GM18526 (cell line): ENCODE measurements around the gene RIF1.

Experiments
- POLR2A ChIP-seq: IDR thresholded peaks from 3 replicates; pipeline ENCODE4 v1.6.1; 2011; ENCODE audit not compliant: insufficient read length; ENCODE audit errors: extremely low read depth

RIF1 gene

GRCh38 chr2:151403914-151404313 lies 5.8 kb upstream of the RIF1 start:
- no peak for TF ChIP-seq POLR2A

GRCh38 chr2:151405376-151405775 lies 4.3 kb upstream of the RIF1 start:
- TF ChIP-seq POLR2A: no peak

DNA sequence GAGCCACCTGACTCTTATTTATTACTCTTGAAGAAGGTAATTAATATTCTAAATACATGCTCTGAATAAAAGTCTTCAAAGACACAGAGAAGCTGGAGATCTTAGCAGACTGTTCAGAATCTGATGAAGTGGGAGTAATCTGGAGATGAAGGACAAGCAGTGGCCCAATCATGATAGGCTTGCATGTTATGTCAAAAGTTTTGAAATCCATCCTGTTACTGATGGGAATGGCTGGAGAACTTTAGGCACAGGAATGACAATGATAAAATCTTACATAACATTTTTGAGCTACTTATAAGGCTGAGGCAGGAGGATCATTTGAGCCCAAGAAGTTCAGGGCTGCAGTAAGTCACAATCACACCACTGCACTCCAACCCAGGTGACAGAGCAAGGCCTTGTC lies 2.4 kb upstream of the RIF1 start:
- no peak for TF ChIP-seq POLR2A

- TF ChIP-seq POLR2A: no peak
Measured at GRCh38 chr2:151408788-151409600, 708 bp upstream of the RIF1 start.

GRCh38 chr2:151410485-151410834 lies 758 bp downstream of the RIF1 start:
- no peak for TF ChIP-seq POLR2A

- TF ChIP-seq POLR2A: no peak
Measured at GRCh38 chr2:151417650-151418049, 7.9 kb downstream of the RIF1 start.

- TF ChIP-seq POLR2A: no peak
Measured at GRCh38 chr2:151422917-151423439, 13.3 kb downstream of the RIF1 start.

DNA sequence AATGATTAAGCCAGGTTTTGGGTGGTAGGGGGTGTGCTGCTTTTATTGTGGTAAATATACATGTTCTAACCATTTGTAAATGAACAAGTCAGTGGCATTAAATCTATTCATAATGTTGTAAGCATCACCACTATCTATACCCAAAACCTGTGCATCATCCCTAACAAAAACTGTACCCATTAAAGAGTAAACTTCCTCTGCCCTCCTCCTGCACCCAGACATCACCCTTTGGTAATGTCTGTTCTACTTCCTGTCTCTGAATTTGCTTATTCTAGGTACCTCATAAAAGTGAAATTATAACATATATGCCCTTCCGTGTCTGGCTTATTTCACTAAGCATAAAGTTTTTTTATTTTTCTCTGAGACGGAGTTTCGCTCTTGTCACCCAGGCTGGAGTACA lies 14.1 kb downstream of the RIF1 start:
- no peak for TF ChIP-seq POLR2A

DNA sequence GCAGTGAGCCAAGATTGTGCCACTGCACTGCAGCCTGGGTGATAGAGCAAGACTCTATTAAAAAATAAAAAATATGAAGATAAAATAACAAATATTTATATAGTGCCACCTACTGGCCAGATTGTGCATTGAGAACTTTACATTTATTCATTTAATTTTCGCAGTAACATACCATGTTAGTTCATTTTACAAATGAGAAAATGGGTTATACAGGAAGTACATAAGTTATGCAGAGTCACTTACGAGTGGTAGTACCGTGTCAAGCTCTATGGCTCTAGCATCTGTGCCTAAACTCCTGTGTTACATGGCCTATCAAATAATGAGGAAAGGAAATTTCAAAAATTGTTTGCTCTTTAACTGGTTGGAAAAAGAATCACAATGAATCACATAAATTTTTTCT lies 27.9 kb downstream of the RIF1 start:
- no peak for TF ChIP-seq POLR2A

DNA sequence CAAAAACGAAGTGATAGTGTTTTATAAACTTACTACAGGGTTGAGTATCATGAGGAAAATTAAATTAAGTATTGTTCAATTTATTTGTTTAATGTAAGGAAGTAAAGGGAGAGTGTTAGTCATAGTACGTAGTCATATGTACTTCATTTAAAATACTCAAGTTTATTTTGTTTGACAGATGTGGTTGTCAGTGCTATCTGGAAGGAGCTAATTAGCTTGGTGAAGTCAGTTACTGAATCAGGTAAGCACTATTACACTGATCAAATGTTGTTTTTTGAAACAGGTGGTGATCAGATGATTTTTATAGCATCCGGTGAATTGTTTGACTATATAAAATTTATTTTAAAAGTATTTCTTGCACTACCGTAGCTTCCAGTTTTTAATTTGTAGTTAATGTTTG lies 28.8 kb downstream of the RIF1 start:
- TF ChIP-seq POLR2A: no peak

DNA sequence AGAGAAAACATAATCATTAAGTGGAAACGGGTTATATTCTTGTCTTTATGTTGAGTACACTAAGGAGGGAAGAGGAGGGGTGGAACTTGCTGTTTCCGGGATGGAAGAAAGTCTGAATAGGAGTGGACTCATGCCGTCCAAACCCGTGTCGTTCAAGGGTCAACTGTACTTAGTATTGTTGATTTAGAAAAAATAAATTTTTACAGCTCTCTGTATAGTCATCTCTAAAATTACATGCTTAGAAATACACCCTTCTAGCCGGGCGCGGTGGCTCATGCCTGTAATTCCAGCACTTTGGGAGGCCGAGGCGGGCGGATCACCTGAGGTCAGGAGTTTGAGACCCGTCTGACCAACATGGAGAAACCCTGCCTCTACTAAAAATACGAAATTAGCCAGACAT lies 29.4 kb downstream of the RIF1 start:
- TF ChIP-seq POLR2A: no peak

GRCh38 chr2:151459358-151459757 lies 49.7 kb downstream of the RIF1 start:
- TF ChIP-seq POLR2A: no peak

DNA sequence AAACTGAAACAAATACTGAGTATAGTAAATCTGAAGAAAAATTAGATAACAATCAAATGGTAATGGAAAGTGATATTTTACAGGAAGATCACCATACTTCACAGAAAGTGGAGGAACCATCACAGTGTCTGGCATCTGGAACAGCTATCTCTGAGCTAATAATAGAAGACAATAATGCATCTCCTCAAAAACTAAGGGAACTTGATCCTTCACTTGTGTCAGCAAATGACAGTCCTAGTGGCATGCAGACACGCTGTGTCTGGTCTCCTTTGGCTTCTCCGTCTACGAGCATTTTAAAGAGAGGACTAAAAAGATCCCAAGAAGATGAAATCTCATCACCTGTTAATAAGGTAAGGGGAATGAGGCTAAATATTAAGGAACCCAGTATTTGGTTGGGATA lies 56.1 kb downstream of the RIF1 start:
- TF ChIP-seq POLR2A: no peak

- TF ChIP-seq POLR2A: no peak
Measured at GRCh38 chr2:151470556-151470955, 60.9 kb downstream of the RIF1 start.

DNA sequence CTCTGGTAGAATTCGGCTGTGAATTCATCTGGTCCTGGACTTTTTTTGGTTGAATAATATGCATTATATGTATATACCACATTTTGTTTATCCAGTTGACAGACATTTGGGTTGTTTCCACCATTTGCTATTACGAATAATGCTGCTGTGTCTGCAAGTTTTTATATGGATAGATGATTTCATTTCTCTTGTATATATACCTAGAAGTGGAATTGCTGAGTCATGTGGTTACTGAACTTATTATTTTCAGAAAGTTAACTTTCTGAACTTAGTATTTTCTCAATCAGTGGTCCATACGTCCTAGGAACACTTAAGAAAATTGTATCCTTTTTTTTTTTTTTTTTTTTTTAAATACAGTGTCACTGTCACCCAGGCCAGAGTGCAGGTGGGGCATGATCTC lies 63.3 kb downstream of the RIF1 start:
- no peak for TF ChIP-seq POLR2A

DNA sequence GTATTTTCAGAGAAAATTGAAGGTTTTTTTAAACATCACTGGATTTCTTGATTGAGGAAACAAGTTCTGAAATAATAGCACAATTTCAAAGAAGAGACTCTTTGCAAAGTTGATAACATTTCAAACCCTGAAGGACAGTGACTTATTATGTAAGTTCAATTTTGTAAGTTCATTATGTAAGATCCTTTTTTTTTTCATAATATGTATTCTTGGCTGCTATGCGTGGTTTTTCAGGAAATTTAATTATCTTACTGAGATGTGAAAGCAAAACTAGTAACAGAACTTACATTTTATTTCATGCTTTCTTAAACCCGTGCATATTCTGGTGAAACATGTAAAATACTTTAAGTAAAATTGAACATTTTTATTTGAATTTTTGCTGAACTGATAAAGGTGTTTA lies 65.4 kb downstream of the RIF1 start:
- no peak for TF ChIP-seq POLR2A

DNA sequence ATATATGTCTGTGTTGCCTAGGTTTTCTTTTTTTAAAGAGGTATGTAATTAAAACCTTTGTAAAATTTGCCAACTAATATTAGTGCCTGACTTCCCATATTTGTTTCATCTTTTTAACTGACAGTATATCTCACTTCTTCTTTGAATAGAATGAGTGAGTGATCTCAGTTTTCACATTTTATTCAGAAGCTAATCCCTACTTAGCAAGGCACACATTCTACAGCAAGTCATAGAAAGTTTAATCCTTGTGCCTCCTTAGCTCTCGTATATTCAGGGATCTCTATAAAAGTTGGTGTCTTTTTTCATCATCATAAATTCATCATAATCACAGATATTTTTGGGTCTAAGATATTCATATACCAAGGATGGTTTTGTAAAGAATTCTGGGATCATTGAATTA lies 66.6 kb downstream of the RIF1 start:
- TF ChIP-seq POLR2A: no peak
